Neural crest cell (in vitro differentiated cells): Measurements from ENCODE around the gene OSGEP. TPM values are rescaled to one million over a fixed set of nuclear protein-coding genes. Genes with fewer than 3 reads are reported as not detected.

Experiments used
- DNase-seq: peaks from one replicate; pipeline ENCODE4 v3.0.0; 2021; ENCODE audit warnings: low read depth, mixed read lengths, low spot score
- H3K27ac Mint-ChIP-seq: one replicate; pipeline ENCODE4 v1.8.0; 2021; ENCODE audit warnings: mild to moderate bottlenecking, mixed read lengths; ENCODE audit not compliant: unreplicated experiment
- H3K27me3 Mint-ChIP-seq: 2 replicates; pipeline ENCODE4 v1.8.0; 2021; ENCODE audit warnings: low read depth, mild to moderate bottlenecking, mixed read lengths
- H3K36me3 Mint-ChIP-seq: 2 replicates; pipeline ENCODE4 v1.8.0; 2021; ENCODE audit warnings: low read depth, mild to moderate bottlenecking, mixed read lengths
- H3K4me1 Mint-ChIP-seq: 2 replicates; pipeline ENCODE4 v1.8.0; 2021; ENCODE audit warnings: mixed read lengths
- H3K4me3 Mint-ChIP-seq: one replicate; pipeline ENCODE4 v1.8.0; 2021; ENCODE audit warnings: mild to moderate bottlenecking, mixed read lengths
- H3K9me3 Mint-ChIP-seq: 2 replicates; pipeline ENCODE4 v1.8.0; 2021; ENCODE audit warnings: mixed read lengths
- total RNA-seq: library from RNA; stranded (reverse); gene quantifications from 2 replicates; pipeline ENCODE4 v1.2.1, GENCODE V29; 2021
- TF ChIP-seq, protein P1 (sequence below): fragments of 200-600 bp; sonication (generic); conservative IDR thresholded peaks from 2 replicates; pipeline ENCODE4 v1.5.0; 2021; ENCODE audit warnings: antibody characterized with exemption, mild to moderate bottlenecking

OSGEP gene
- total RNA-seq, 1 donor from 2014 or later = 68.1 TPM

DNA sequence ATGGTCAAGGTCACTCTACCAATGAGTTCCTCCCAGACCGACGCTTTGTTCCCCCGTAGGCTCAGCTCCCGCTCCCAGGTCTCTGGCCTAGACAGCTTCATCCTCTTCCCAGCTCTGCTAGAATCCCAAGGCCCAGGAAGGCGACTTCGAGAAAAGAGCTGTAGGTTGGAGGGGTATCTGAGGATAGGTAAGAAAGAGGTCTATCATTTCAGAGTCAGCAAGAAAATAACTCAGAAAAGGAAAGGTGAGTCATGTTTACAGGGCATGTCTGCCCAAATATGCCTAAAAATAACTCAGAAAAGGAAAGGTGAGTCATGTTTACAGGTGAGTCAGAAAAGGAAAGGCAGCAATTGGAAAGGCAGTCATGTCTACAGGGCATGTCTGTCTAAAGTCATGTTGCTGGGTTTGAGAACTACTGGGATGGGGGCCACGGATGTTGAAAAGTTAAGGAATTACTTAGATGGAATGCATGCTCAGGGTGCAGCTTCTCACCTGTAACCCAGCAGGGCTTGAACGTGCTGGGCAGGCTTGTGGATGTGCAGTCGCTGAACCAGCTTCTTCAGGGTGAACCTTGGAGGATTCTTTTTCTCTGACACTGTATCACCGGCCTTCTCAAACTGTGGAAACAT is 53.5 kb downstream of the OSGEP start:
- H3K4me1 Mint-ChIP-seq = no peaks in the 10 kb centered on the region
- DNase-seq = no peak
- H3K27ac Mint-ChIP-seq = no peak overlapping the region
- H3K27me3 Mint-ChIP-seq = no peaks in the 10 kb centered on the region
- peaks cover 14% of the 10 kb centered on the region for H3K36me3 Mint-ChIP-seq
- TF ChIP-seq, protein P1, sequence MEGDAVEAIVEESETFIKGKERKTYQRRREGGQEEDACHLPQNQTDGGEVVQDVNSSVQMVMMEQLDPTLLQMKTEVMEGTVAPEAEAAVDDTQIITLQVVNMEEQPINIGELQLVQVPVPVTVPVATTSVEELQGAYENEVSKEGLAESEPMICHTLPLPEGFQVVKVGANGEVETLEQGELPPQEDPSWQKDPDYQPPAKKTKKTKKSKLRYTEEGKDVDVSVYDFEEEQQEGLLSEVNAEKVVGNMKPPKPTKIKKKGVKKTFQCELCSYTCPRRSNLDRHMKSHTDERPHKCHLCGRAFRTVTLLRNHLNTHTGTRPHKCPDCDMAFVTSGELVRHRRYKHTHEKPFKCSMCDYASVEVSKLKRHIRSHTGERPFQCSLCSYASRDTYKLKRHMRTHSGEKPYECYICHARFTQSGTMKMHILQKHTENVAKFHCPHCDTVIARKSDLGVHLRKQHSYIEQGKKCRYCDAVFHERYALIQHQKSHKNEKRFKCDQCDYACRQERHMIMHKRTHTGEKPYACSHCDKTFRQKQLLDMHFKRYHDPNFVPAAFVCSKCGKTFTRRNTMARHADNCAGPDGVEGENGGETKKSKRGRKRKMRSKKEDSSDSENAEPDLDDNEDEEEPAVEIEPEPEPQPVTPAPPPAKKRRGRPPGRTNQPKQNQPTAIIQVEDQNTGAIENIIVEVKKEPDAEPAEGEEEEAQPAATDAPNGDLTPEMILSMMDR = no peak
- H3K4me3 Mint-ChIP-seq = no peak overlapping the region
- H3K9me3 Mint-ChIP-seq = no peaks in the 10 kb centered on the region

DNA sequence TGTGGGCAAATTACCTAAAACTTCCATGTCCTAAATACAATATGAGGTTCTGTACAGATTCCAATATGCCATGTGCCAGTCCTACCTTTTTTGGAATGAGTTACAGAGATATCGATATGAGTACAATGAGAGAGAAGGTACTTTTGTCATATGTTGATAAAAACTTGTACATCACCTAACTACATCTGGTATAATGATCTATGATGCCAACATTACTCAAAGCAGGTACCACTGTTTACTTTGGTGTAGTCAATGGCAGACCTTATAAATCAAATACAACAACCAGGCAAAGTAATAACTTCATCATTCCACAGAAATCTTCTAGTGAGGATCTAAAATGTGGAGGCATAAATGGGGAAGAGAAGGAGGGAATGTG is 54.0 kb downstream of the OSGEP start:
- TF ChIP-seq, protein P1 = no peak
- Mint-ChIP-seq H3K27ac (no peak overlapping the region), H3K4me3 (no peak overlapping the region), H3K27me3 (no peaks in the 10 kb centered on the region), H3K36me3 (peaks cover 14% of the 10 kb centered on the region), H3K9me3 (no peaks in the 10 kb centered on the region), H3K4me1 (no peaks in the 10 kb centered on the region)
- no peak for DNase-seq

DNA sequence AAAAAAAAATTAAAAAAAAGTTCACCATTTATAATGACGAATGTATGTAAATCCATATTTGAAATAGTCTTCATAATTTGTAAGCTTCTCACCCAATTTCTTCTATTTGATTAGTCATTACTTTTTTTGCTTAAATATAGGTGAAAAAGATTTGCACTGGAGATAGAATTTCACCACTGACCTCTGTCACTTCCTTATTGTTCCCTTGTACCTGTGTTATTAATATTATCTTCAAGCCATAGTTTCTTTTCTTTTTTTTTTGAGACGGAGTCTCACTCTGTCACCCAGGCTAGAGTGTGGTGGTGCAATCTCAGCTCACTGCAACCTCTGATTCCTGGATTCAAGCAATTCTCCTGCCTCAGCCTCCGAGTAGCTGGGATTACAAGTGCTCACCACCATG is 57.1 kb downstream of the OSGEP start:
- Mint-ChIP-seq H3K4me1 (no peaks in the 10 kb centered on the region), H3K27me3 (no peaks in the 10 kb centered on the region), H3K36me3 (peaks cover 10% of the 10 kb centered on the region), H3K27ac (no peak overlapping the region), H3K4me3 (no peak overlapping the region), H3K9me3 (no peaks in the 10 kb centered on the region)
- TF ChIP-seq, protein P1 = no peak
- DNase-seq = no peak

Other genes with a start within 250 kb of the OSGEP start
- not detected in 2 replicates for gene OR11H6, start 231.1 kb downstream of the OSGEP start, total RNA-seq
- not detected in 2 replicates for gene OR11H7, start 225.8 kb downstream of the OSGEP start, total RNA-seq
- not detected in 2 replicates for gene OR11H4, start 215.5 kb downstream of the OSGEP start, total RNA-seq
- gene TTC5, start 148.9 kb downstream of the OSGEP start, total RNA-seq = 25.6 and 25.8 TPM in 2 replicates
- gene CCNB1IP1, start 121.5 kb downstream of the OSGEP start, total RNA-seq = 127 and 132 TPM in 2 replicates
- gene PARP2, start 111.2 kb downstream of the OSGEP start, total RNA-seq = 50.7 and 53.2 TPM in 2 replicates
- gene TEP1, start 41.3 kb downstream of the OSGEP start, total RNA-seq = 12.7 and 13.7 TPM in 2 replicates
- gene KLHL33, start 18.6 kb downstream of the OSGEP start, total RNA-seq = 0.07 TPM in 1 of 2 replicates, not detected in the other
- gene APEX1, start 414 bp upstream of the OSGEP start, total RNA-seq = 433 and 437 TPM in 2 replicates
- 36.0 and 40.8 TPM in 2 replicates for gene PIP4P1, start 6.6 kb upstream of the OSGEP start, total RNA-seq
- gene PNP, start 14.6 kb upstream of the OSGEP start, total RNA-seq = 35.1 and 40.8 TPM in 2 replicates
- 0.52 and 1.2 TPM in 2 replicates for gene RNASE10, start 50.7 kb upstream of the OSGEP start, total RNA-seq
- not detected in 2 replicates for gene RNASE9, start 106.2 kb upstream of the OSGEP start, total RNA-seq
- gene RNASE11, start 133.2 kb upstream of the OSGEP start, total RNA-seq = not detected in 2 replicates
- not detected in 2 replicates for gene RNASE12, start 136.6 kb upstream of the OSGEP start, total RNA-seq
- not detected in 2 replicates for gene OR6S1, start 186.9 kb upstream of the OSGEP start, total RNA-seq
- gene RNASE4, start 229.7 kb upstream of the OSGEP start, total RNA-seq = 2.6 TPM in 2 replicates
- 2.3 and 3.3 TPM in 2 replicates for gene ANG, start 234.0 kb upstream of the OSGEP start, total RNA-seq